IMR-90 (cell line): ENCODE data around the gene SLC35G6. TPM values are rescaled to one million over a fixed set of nuclear protein-coding genes. Genes with fewer than 3 reads are reported as not detected.

ENCODE experiments used
- ATAC-seq: fragments of 200-7000 bp; cut with Tn5 transposase; 2 replicates; pipeline ENCODE4 v1.9.1; 2020; ENCODE audit warnings: low read depth, mild to moderate bottlenecking, moderate library complexity
- BruUV-seq: library from RNA; stranded (reverse); fragments of 400-500 nt; replicated peaks from 2 replicates; lab custom pipeline; 2021; lab: Mats Ljungman, UMichigan
- CTCF ChIA-PET: fragments of 300-600 bp; formaldehyde crosslinking; extraction: SDS; loops from one replicate; lab custom pipeline; 2021; ENCODE audit warnings: antibody characterized with exemption; lab: Yijun Ruan, JAX
- POLR2A ChIA-PET: fragments of 300-600 bp; sonication (Branson Sonifier 250); formaldehyde crosslinking; loops from one replicate; lab custom pipeline; 2022; ENCODE audit warnings: antibody characterized with exemption; ENCODE audit not compliant: unreplicated experiment; lab: Charles Lee
- DNase-seq: peaks from one replicate; pipeline ENCODE4 v3.0.0; 2013
- H2AFZ ChIP-seq: replicated peaks from 2 replicates; pipeline ENCODE3; 2013; ENCODE audit warnings: low read length, mild to moderate bottlenecking; ENCODE audit not compliant: poor library complexity
- H2AK5ac ChIP-seq: 2 replicates; pipeline ENCODE4 v1.6.1; 2013; ENCODE audit warnings: low read depth, low read length, inconsistent platforms
- H2AK9ac ChIP-seq: replicated peaks from 2 replicates; pipeline ENCODE3; 2013; ENCODE audit warnings: mild to moderate bottlenecking, low read depth, low read length, moderate library complexity; ENCODE audit not compliant: poor library complexity
- H2BK120ac ChIP-seq: 2 replicates; pipeline ENCODE4 v1.6.1; 2013; ENCODE audit warnings: low read depth, low read length, inconsistent platforms
- H2BK15ac ChIP-seq: 3 replicates; pipeline ENCODE4 v1.6.1; 2013; ENCODE audit warnings: low read depth, low read length, inconsistent platforms
- H2BK20ac ChIP-seq: 2 replicates; pipeline ENCODE4 v1.6.1; 2013; ENCODE audit warnings: low read depth, mild to moderate bottlenecking, inconsistent platforms, low read length, moderate library complexity
- H2BK5ac ChIP-seq: 2 replicates; pipeline ENCODE4 v1.6.1; 2013; ENCODE audit warnings: mild to moderate bottlenecking, low read depth, low read length, inconsistent platforms; ENCODE audit not compliant: poor library complexity, severe bottlenecking
- H3K14ac ChIP-seq: replicated peaks from 2 replicates; pipeline ENCODE4 v1.6.1; 2013; ENCODE audit warnings: low read depth, low read length, inconsistent platforms
- H3K18ac ChIP-seq: 2 replicates; pipeline ENCODE4 v1.6.1; 2013; ENCODE audit warnings: low read depth, low read length, control low read depth
- H3K23ac ChIP-seq: 2 replicates; pipeline ENCODE4 v1.6.1; 2013; ENCODE audit warnings: low read depth, low read length, inconsistent platforms
- H3K27ac ChIP-seq: 2 replicates; pipeline ENCODE4 v1.5.1; 2013; ENCODE audit warnings: mild to moderate bottlenecking, control low read depth, low read length; ENCODE audit not compliant: insufficient read depth
- H3K27me3 ChIP-seq: 2 replicates; pipeline ENCODE4 v1.6.1; 2013; ENCODE audit warnings: low read length; ENCODE audit not compliant: control insufficient read depth, insufficient read depth
- H3K36me3 ChIP-seq: 2 replicates; pipeline ENCODE4 v1.6.1; 2013; ENCODE audit warnings: low read length, mixed read lengths; ENCODE audit not compliant: control insufficient read depth, insufficient read depth
- H3K4ac ChIP-seq: 2 replicates; pipeline ENCODE4 v1.6.1; 2013; ENCODE audit warnings: low read depth, low read length, inconsistent platforms
- H3K4me1 ChIP-seq: 2 replicates; pipeline ENCODE4 v1.6.1; 2013; ENCODE audit warnings: low read length, mixed read lengths; ENCODE audit not compliant: control insufficient read depth, insufficient read depth
- H3K4me2 ChIP-seq: 2 replicates; pipeline ENCODE4 v1.6.1; 2013; ENCODE audit warnings: low read depth, mild to moderate bottlenecking, control low read depth, low read length, moderate library complexity
- H3K4me3 ChIP-seq: 2 replicates; pipeline ENCODE4 v1.5.1; 2013; ENCODE audit warnings: low read depth, mild to moderate bottlenecking, control low read depth, low read length, moderate library complexity; ENCODE audit not compliant: insufficient read depth
- H3K56ac ChIP-seq: 2 replicates; pipeline ENCODE4 v1.6.1; 2013; ENCODE audit warnings: low read length, inconsistent platforms; ENCODE audit not compliant: insufficient read depth; ENCODE audit errors: extremely low read depth
- H3K79me1 ChIP-seq, 2 experiments: 2 replicates each; pipeline ENCODE4 v1.6.1; 2013; ENCODE audit warnings: low read length in 2 of 2, inconsistent platforms in 1 of 2, low read depth in 1 of 2
- H3K9ac ChIP-seq: 2 replicates; pipeline ENCODE4 v1.6.1; 2013; ENCODE audit warnings: low read depth, low read length, control low read depth
- H3K9me1 ChIP-seq: 2 replicates; pipeline ENCODE4 v1.6.1; 2013; ENCODE audit warnings: low read length, inconsistent platforms; ENCODE audit not compliant: insufficient read depth
- H3K9me3 ChIP-seq: 2 replicates; pipeline ENCODE4 v1.6.1; 2013; ENCODE audit warnings: low read length; ENCODE audit not compliant: control insufficient read depth, insufficient read depth
- H4K20me1 ChIP-seq: 2 replicates; pipeline ENCODE4 v1.6.1; 2013; ENCODE audit warnings: low read length, inconsistent platforms; ENCODE audit not compliant: insufficient read depth
- H4K5ac ChIP-seq: 2 replicates; pipeline ENCODE4 v1.6.1; 2013; ENCODE audit warnings: mild to moderate bottlenecking, low read depth, low read length, control low read depth
- H4K8ac ChIP-seq, 2 experiments: 2 replicates each; pipeline ENCODE4 v1.6.1; 2013; ENCODE audit warnings: low read depth in 2 of 2, low read length in 2 of 2, control low read depth in 1 of 2, inconsistent platforms in 1 of 2
- H4K91ac ChIP-seq: 2 replicates; pipeline ENCODE4 v1.6.1; 2013; ENCODE audit warnings: low read depth, low read length, inconsistent platforms; ENCODE audit not compliant: insufficient read depth
- BHLHE40 ChIP-seq: fragments of 150-350 bp; IDR thresholded peaks from 2 replicates; pipeline ENCODE4 v1.6.1; 2016; ENCODE audit warnings: mild to moderate bottlenecking, low read depth, low read length
- CEBPB ChIP-seq: IDR thresholded peaks from 2 replicates; pipeline ENCODE4 v1.6.1; 2012; ENCODE audit warnings: low read depth, low read length, improper control_type of control experiment
- CHD1 ChIP-seq: IDR thresholded peaks from 2 replicates; pipeline ENCODE4 v1.6.1; 2012; ENCODE audit warnings: low read depth, low read length, improper control_type of control experiment
- FOS ChIP-seq: fragments of 150-350 bp; IDR thresholded peaks from 2 replicates; pipeline ENCODE4 v1.6.1; 2016; ENCODE audit warnings: low read depth, low read length
- MAFK ChIP-seq: IDR thresholded peaks from 2 replicates; pipeline ENCODE4 v1.6.1; 2012; ENCODE audit warnings: low read depth, low read length, improper control_type of control experiment
- MAZ ChIP-seq: IDR thresholded peaks from 2 replicates; pipeline ENCODE4 v1.6.1; 2012; ENCODE audit warnings: low read depth, mild to moderate bottlenecking, low read length, improper control_type of control experiment, moderate library complexity, borderline replicate concordance
- MXI1 ChIP-seq: IDR thresholded peaks from 2 replicates; pipeline ENCODE4 v1.6.1; 2012; ENCODE audit warnings: low read depth, mild to moderate bottlenecking, low read length, moderate library complexity, borderline replicate concordance
- NFE2L2 ChIP-seq: fragments of 150-350 bp; IDR thresholded peaks from 2 replicates; pipeline ENCODE4 v1.6.1; 2016; ENCODE audit warnings: low read depth, mild to moderate bottlenecking, low read length
- POLR2A ChIP-seq: IDR thresholded peaks from 2 replicates; pipeline ENCODE4 v1.6.1; 2012; ENCODE audit warnings: mild to moderate bottlenecking, low read depth, low read length
- RAD21 ChIP-seq: IDR thresholded peaks from 2 replicates; pipeline ENCODE4 v1.6.1; 2012; ENCODE audit warnings: low read length, improper control_type of control experiment
- RCOR1 ChIP-seq: IDR thresholded peaks from 2 replicates; pipeline ENCODE4 v1.6.1; 2012; ENCODE audit warnings: mild to moderate bottlenecking, low read length, improper control_type of control experiment; ENCODE audit not compliant: insufficient replicate concordance
- RFX5 ChIP-seq: IDR thresholded peaks from 2 replicates; pipeline ENCODE4 v1.8.0; 2012; ENCODE audit warnings: low read depth, mild to moderate bottlenecking, low read length, moderate library complexity
- SMC3 ChIP-seq: fragments of 150-350 bp; IDR thresholded peaks from 2 replicates; pipeline ENCODE4 v1.6.1; 2016; ENCODE audit warnings: low read depth, mild to moderate bottlenecking, antibody characterized with exemption, low read length, moderate library complexity
- WGBS, 2 experiments: methylation state at CpG; one replicate each; pipeline versions ENCODE4 v1.1.5 to v1.1.7; 2013; ENCODE audit warnings: missing lambda C conversion rate in 2 of 2; ENCODE audit not compliant: insufficient read length in 1 of 2; ENCODE audit errors: extremely low coverage in 2 of 2; 5-methylcytosine and 5-hydroxymethylcytosine counted together
- dilution Hi-C: fragments of 300-500 bp; cut with HindIII; formaldehyde crosslinking; loops from one replicate; pipeline ENCODE4 v1.14.3; 2018; ENCODE audit warnings: low sequenced_read_pairs; ENCODE audit not compliant: unreplicated experiment
- in situ Hi-C: fragments of 300-500 bp; cut with MboI; formaldehyde crosslinking; loops from 3 replicates; pipeline ENCODE4 v1.14.3; 2019; ENCODE audit warnings: low sequenced_read_pairs, inconsistent platforms, mixed read lengths
- intact Hi-C: fragments of 100-400 bp; cut with micrococcal nuclease; formaldehyde crosslinking; loops from 2 replicates; pipeline ENCODE4 v1.10.0; 2022
- polyA plus RNA-seq, 3 experiments: library from polyadenylated mRNA; depleted of rRNA; stranded (reverse); fragments of >200 nt; gene quantifications; 2 replicates each; pipeline ENCODE4 v1.2.3, GENCODE V29; 2012; ENCODE audit warnings: low replicate concordance in 1 of 3
- total RNA-seq: library from RNA; depleted of rRNA; stranded (reverse); fragments of >200 nt; gene quantifications from 2 replicates; pipeline ENCODE4 v1.2.3, GENCODE V29; 2012
- TF ChIP-seq, protein P1 (sequence below): fragments of 150-350 bp; IDR thresholded peaks from 2 replicates; pipeline ENCODE4 v1.6.1; 2016; ENCODE audit warnings: low read depth, mild to moderate bottlenecking, low read length, moderate library complexity, borderline replicate concordance
- TF ChIP-seq, protein P2 (sequence below): fragments of 150-350 bp; IDR thresholded peaks from 2 replicates; pipeline ENCODE4 v1.6.1; 2017; ENCODE audit warnings: mild to moderate bottlenecking, antibody characterized with exemption, low read length, low read depth
- TF ChIP-seq, protein P3 (sequence below): conservative IDR thresholded peaks from 2 replicates; pipeline ENCODE4 v1.5.1; 2012; ENCODE audit warnings: mild to moderate bottlenecking, low read depth, low read length, improper control_type of control experiment

The SLC35G6 gene
- total and polyA plus RNA-seq, 2 of the 4 experiments (the other 2 are of a cell fraction): not detected

DNA sequence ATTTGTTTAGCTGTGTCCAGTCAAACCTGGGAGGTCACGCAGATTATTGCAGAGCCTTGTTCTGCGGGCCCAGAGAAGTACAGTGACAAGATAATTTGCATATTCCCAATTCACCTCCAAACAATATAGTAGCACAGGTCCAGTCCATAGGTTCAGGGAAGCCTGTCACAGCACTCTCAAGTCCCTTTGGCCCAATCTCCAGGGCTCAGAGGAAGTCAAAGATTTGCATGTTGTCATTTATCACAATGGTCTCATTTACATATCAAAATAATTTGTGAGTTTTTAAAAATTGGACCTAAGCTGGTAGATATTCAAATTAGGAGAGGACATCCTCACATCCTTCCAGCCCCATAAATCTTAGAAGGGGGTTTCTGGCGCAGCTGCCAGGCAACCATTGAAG, 13.7 kb upstream of the SLC35G6 start:
- no TSS peak for BruUV-seq
- no CpG with 5 or more reads among the region's 3 CpGs for WGBS, 2 experiments
- Histone ChIP-seq H3K9me1 (peaks cover 25% of the 10 kb centered on the region), H3K18ac (no peak overlapping the region), H3K9me3 (no peaks in the 10 kb centered on the region), H3K27me3 (no peaks in the 10 kb centered on the region), H4K5ac (no peak overlapping the region), H3K79me1 (peaks cover 9 to 77% of the 10 kb centered on the region in 2 experiments), H3K9ac (no peak overlapping the region), H4K91ac (no peak overlapping the region), H2BK15ac (no peak overlapping the region), H2AK9ac (no peak overlapping the region), H3K27ac (no peak overlapping the region), H3K23ac (no peak overlapping the region), H4K8ac (no peak overlapping the region), H3K14ac (no peak overlapping the region), H3K4me2 (no peak overlapping the region), H3K4me3 (no peak overlapping the region), H2BK5ac (no peak overlapping the region), H2AK5ac (no peak overlapping the region), H3K4me1 (peaks cover 12% of the 10 kb centered on the region; the same call in 1 of the 2 replicates), H2BK20ac (no peak overlapping the region), H3K36me3 (peaks cover 37% of the 10 kb centered on the region), H3K56ac (no peak overlapping the region), H3K4ac (no peak overlapping the region), H2BK120ac (no peak overlapping the region), H2AFZ (no peak overlapping the region), H4K20me1 (peaks cover 73% of the 10 kb centered on the region)
- POLR2A ChIA-PET: no interaction called here
- dilution Hi-C loops: no loop called here
- TF ChIP-seq, protein P1, sequence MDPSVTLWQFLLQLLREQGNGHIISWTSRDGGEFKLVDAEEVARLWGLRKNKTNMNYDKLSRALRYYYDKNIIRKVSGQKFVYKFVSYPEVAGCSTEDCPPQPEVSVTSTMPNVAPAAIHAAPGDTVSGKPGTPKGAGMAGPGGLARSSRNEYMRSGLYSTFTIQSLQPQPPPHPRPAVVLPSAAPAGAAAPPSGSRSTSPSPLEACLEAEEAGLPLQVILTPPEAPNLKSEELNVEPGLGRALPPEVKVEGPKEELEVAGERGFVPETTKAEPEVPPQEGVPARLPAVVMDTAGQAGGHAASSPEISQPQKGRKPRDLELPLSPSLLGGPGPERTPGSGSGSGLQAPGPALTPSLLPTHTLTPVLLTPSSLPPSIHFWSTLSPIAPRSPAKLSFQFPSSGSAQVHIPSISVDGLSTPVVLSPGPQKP: no peak
- TF ChIP-seq MXI1: no peak
- no peak for TF ChIP-seq POLR2A
- TF ChIP-seq NFE2L2: no peak
- no peak for TF ChIP-seq RCOR1
- no peak for TF ChIP-seq BHLHE40
- TF ChIP-seq, protein P2, sequence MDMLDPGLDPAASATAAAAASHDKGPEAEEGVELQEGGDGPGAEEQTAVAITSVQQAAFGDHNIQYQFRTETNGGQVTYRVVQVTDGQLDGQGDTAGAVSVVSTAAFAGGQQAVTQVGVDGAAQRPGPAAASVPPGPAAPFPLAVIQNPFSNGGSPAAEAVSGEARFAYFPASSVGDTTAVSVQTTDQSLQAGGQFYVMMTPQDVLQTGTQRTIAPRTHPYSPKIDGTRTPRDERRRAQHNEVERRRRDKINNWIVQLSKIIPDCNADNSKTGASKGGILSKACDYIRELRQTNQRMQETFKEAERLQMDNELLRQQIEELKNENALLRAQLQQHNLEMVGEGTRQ: no peak
- no peak for TF ChIP-seq FOS
- TF ChIP-seq MAZ: no peak
- TF ChIP-seq, protein P3, sequence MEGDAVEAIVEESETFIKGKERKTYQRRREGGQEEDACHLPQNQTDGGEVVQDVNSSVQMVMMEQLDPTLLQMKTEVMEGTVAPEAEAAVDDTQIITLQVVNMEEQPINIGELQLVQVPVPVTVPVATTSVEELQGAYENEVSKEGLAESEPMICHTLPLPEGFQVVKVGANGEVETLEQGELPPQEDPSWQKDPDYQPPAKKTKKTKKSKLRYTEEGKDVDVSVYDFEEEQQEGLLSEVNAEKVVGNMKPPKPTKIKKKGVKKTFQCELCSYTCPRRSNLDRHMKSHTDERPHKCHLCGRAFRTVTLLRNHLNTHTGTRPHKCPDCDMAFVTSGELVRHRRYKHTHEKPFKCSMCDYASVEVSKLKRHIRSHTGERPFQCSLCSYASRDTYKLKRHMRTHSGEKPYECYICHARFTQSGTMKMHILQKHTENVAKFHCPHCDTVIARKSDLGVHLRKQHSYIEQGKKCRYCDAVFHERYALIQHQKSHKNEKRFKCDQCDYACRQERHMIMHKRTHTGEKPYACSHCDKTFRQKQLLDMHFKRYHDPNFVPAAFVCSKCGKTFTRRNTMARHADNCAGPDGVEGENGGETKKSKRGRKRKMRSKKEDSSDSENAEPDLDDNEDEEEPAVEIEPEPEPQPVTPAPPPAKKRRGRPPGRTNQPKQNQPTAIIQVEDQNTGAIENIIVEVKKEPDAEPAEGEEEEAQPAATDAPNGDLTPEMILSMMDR: no peak
- no peak for TF ChIP-seq RAD21
- no peak for TF ChIP-seq CEBPB
- TF ChIP-seq RFX5: no peak
- no peak for TF ChIP-seq SMC3
- TF ChIP-seq MAFK: no peak
- no peak for TF ChIP-seq CHD1
- DNase-seq: no peak
- intact Hi-C loops: no loop called here
- ATAC-seq: no peak
- in situ Hi-C loops: no loop called here
- CTCF ChIA-PET: no interaction called here
